Neuronal stem cell (in vitro differentiated cells): ENCODE results near the gene ZNF581.

Source experiments
- DNase-seq: peaks from one replicate; pipeline ENCODE4 v3.0.0-alpha.2; 2013; ENCODE audit warnings: low spot score
- H2AFZ ChIP-seq: one replicate; pipeline ENCODE4 v1.6.1; 2013; ENCODE audit warnings: mild to moderate bottlenecking, low read length, inconsistent platforms
- H2AK5ac ChIP-seq: 2 replicates; pipeline ENCODE4 v1.6.1; 2013; ENCODE audit warnings: low read depth, mild to moderate bottlenecking, inconsistent platforms, low read length, moderate library complexity, mixed read lengths
- H2BK120ac ChIP-seq: 2 replicates; pipeline ENCODE4 v1.6.1; 2013; ENCODE audit warnings: low read depth, mild to moderate bottlenecking, inconsistent platforms, low read length, moderate library complexity, mixed read lengths
- H2BK12ac ChIP-seq: one replicate; pipeline ENCODE4 v1.6.1; 2013; ENCODE audit warnings: low read length, inconsistent platforms
- H2BK15ac ChIP-seq: 2 replicates; pipeline ENCODE4 v1.6.1; 2013; ENCODE audit warnings: mild to moderate bottlenecking, low read length, inconsistent platforms, mixed read lengths
- H2BK5ac ChIP-seq: one replicate; pipeline ENCODE4 v1.6.1; 2013; ENCODE audit warnings: inconsistent platforms, mild to moderate bottlenecking, low read length, moderate library complexity
- H3K14ac ChIP-seq: one replicate; pipeline ENCODE4 v1.6.1; 2013; ENCODE audit warnings: low read length, inconsistent platforms
- H3K18ac ChIP-seq: 2 replicates; pipeline ENCODE4 v1.6.1; 2013; ENCODE audit warnings: low read length, inconsistent platforms
- H3K23ac ChIP-seq: 2 replicates; pipeline ENCODE4 v1.6.1; 2013; ENCODE audit warnings: low read depth, mild to moderate bottlenecking, mixed read lengths, low read length, inconsistent platforms; ENCODE audit not compliant: poor library complexity
- H3K27ac ChIP-seq: replicated peaks from 3 replicates; pipeline ENCODE4 v1.5.1; 2013; ENCODE audit warnings: low read length, inconsistent platforms
- H3K27me3 ChIP-seq, 3 experiments: 2 replicates each; pipeline ENCODE4 v1.6.1; 2013; ENCODE audit warnings: low read length in 3 of 3, mild to moderate bottlenecking in 2 of 3, inconsistent platforms in 1 of 3, low read depth in 1 of 3, mixed read lengths in 1 of 3, moderate library complexity in 1 of 3; ENCODE audit not compliant: control insufficient read depth in 3 of 3, insufficient read depth in 3 of 3
- H3K36me3 ChIP-seq, 2 donors: replicated peaks in 1 of 2; 2 replicates each; pipeline ENCODE4 v1.6.1; 2013; ENCODE audit warnings: low read length in 2 of 2; ENCODE audit not compliant: control insufficient read depth in 2 of 2, insufficient read depth in 2 of 2
- H3K4ac ChIP-seq: 2 replicates; pipeline ENCODE4 v1.6.1; 2013; ENCODE audit warnings: inconsistent platforms, mild to moderate bottlenecking, low read length, moderate library complexity
- H3K4me1 ChIP-seq, 2 donors: 1 replicate in 1 of 2; 2 replicates in 1 of 2; pipeline ENCODE4 v1.6.1; 2013; ENCODE audit warnings: low read length in 2 of 2, low read depth in 1 of 2; ENCODE audit not compliant: control insufficient read depth in 2 of 2, insufficient read depth in 1 of 2
- H3K4me2 ChIP-seq: one replicate; pipeline ENCODE4 v1.6.1; 2013; ENCODE audit warnings: mild to moderate bottlenecking, low read length, inconsistent platforms; ENCODE audit not compliant: insufficient read depth, poor library complexity, severe bottlenecking
- H3K4me3 ChIP-seq, 2 donors: 2 replicates each; pipeline ENCODE4 v1.5.1; 2013; ENCODE audit warnings: low read length in 2 of 2, mild to moderate bottlenecking in 2 of 2, inconsistent platforms in 1 of 2, moderate library complexity in 1 of 2
- H3K79me1 ChIP-seq: one replicate; pipeline ENCODE4 v1.6.1; 2013; ENCODE audit warnings: low read depth, mild to moderate bottlenecking, inconsistent platforms, low read length, moderate library complexity
- H3K9ac ChIP-seq: one replicate; pipeline ENCODE4 v1.6.1; 2013; ENCODE audit warnings: mild to moderate bottlenecking, low read depth, low read length, inconsistent platforms; ENCODE audit not compliant: poor library complexity
- H3K9me3 ChIP-seq, 2 donors: replicated peaks in 1 of 2; 2 replicates each; pipeline versions ENCODE3 to v1.6.1; 2013; ENCODE audit warnings: low read length in 2 of 2, mild to moderate bottlenecking in 2 of 2, inconsistent platforms in 1 of 2, low read depth in 1 of 2, mixed read lengths in 1 of 2, moderate library complexity in 1 of 2; ENCODE audit not compliant: control insufficient read depth in 2 of 2, insufficient read depth in 1 of 2
- H4K8ac ChIP-seq: one replicate; pipeline ENCODE4 v1.6.1; 2013; ENCODE audit warnings: low read depth, mild to moderate bottlenecking, inconsistent platforms, low read length, moderate library complexity
- H4K91ac ChIP-seq: one replicate; pipeline ENCODE4 v1.6.1; 2013; ENCODE audit warnings: low read length, low read depth, mild to moderate bottlenecking, inconsistent platforms; ENCODE audit not compliant: poor library complexity
- WGBS, 2 donors: extraction: QIAGEN DNeasy Blood & Tissue Kit; methylation state at CpG; one replicate each; pipeline ENCODE4 v1.1.7; 2013; ENCODE audit warnings: missing lambda C conversion rate in 2 of 2, mixed read lengths in 1 of 2; ENCODE audit not compliant: insufficient read length in 2 of 2, insufficient replicate concordance in 1 of 2; ENCODE audit errors: extremely low coverage in 2 of 2; 5-methylcytosine and 5-hydroxymethylcytosine counted together

Gene ZNF581

DNA sequence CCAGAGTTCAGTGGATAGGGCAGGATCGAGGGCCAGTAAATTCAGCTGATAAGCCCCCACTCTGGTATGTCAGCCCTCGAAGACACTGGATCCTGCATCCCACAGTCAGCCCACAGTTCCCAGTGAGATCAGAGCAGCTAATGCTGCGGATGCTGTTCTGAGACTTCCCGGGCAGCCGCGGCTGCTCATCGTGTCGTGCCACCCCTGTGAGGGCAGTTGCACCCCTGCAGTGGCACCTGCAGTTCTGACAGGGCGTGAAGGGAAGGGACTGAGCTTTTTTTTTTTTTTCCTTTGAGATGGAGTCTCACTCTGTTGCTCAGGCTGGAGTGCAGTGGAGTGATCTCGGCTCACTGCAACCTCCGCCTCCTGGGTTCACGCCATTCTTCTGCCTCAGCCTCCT lies 24.1 kb downstream of the ZNF581 start:
- no peak for DNase-seq
- H2BK5ac ChIP-seq = no peak overlapping the region
- H3K9me3 ChIP-seq = no peaks in the 10 kb centered on the region
- no peak overlapping the region for H2BK12ac ChIP-seq
- peaks cover 71 to 95% of the 10 kb centered on the region in 2 donors for H3K36me3 ChIP-seq
- H3K4me1 ChIP-seq = peaks cover 0 to 5% of the 10 kb centered on the region in 2 donors
- H3K27ac ChIP-seq = no peak overlapping the region
- no peaks in the 10 kb centered on the region for H3K27me3 ChIP-seq
- H3K23ac ChIP-seq = peak overlapping the region; percentile 55
- H3K4me2 ChIP-seq = no peak overlapping the region
- H3K18ac ChIP-seq = no peak overlapping the region
- no peak overlapping the region for H4K8ac ChIP-seq
- no peak overlapping the region for H3K4me3 ChIP-seq
- H3K79me1 ChIP-seq = peaks cover 56% of the 10 kb centered on the region
- H3K4ac ChIP-seq = no peak overlapping the region
- no peak overlapping the region for H2BK120ac ChIP-seq
- H4K91ac ChIP-seq = no peak overlapping the region
- no peak overlapping the region for H2AK5ac ChIP-seq
- no peak overlapping the region for H3K9ac ChIP-seq
- no peak overlapping the region for H3K14ac ChIP-seq
- no peak overlapping the region for H2BK15ac ChIP-seq
- no peak overlapping the region for H2AFZ ChIP-seq
- no CpG with 5 or more reads among the region's 12 CpGs for WGBS, 2 donors

DNA sequence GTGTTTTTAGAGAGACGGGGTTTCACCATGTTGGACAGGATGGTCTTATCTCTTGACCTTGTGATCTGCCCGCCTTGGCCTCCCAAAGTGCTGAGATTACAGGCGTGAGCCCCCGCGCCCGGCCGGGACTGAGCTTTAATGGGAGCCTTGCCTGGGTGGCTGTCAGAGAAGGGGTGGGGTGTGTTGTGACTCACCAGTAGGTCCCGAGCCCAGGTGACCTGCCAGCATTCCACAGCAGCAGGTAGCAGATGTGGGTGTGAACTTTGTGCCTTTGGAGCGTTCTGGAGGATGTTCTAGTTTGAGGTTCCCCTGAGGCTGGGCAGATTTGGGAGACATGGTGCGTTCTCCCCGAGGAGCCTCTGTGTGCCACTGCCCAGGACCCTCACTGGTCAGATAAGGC lies 24.5 kb downstream of the ZNF581 start:
- Histone ChIP-seq H3K14ac (no peak overlapping the region), H3K27ac (no peak overlapping the region), H4K91ac (no peak overlapping the region), H3K4me3 (no peak overlapping the region), H3K4me1 (peaks cover 0 to 5% of the 10 kb centered on the region in 2 donors), H3K9me3 (no peaks in the 10 kb centered on the region), H2AFZ (no peak overlapping the region), H3K79me1 (peaks cover 53% of the 10 kb centered on the region), H2BK120ac (no peak overlapping the region), H3K9ac (no peak overlapping the region), H2AK5ac (no peak overlapping the region), H2BK5ac (no peak overlapping the region), H3K23ac (no peak overlapping the region), H3K4me2 (no peak overlapping the region), H3K4ac (no peak overlapping the region), H2BK15ac (no peak overlapping the region), H3K36me3 (peaks cover 66 to 92% of the 10 kb centered on the region in 2 donors), H4K8ac (no peak overlapping the region), H3K27me3 (no peaks in the 10 kb centered on the region), H3K18ac (no peak overlapping the region), H2BK12ac (no peak overlapping the region)
- WGBS, 2 donors = no CpG with 5 or more reads among the region's 11 CpGs
- DNase-seq = no peak

DNA sequence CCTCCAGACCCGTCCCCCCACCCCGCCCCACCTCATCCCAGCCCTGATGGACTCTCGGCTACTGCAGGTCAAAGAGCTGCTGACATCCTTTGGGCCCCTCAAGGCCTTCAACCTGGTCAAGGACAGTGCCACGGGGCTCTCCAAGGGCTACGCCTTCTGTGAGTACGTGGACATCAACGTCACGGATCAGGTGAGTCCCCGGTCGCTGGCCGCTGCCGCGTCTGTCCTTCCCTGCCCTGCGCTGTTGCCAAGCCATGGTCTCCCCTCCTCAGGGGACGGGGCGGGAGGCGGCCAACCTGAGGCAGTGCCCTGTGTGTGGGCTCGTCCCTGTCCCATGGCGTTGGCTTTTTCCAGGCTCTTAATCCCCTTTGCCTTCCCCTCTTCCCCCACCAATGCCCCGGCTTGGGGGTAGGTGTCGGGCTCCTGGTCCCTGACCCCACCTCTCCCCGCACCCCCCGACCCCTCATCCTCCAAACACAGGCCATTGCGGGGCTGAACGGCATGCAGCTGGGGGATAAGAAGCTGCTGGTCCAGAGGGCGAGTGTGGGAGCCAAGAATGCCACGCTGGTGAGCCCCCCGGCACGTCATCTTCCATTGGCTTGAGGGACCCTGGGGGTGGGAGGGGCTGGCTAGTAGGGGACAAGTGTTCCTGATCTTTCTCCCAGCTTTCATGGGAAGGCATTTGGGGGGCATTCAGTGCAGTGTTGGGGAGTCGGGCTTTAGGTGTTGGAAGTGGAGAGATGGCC lies 25.3 kb downstream of the ZNF581 start:
- Histone ChIP-seq H2BK120ac (no peak overlapping the region), H4K8ac (no peak overlapping the region), H3K18ac (no peak overlapping the region), H3K14ac (no peak overlapping the region), H3K23ac (no peak overlapping the region), H2AK5ac (no peak overlapping the region), H3K27ac (no peak overlapping the region), H3K9ac (no peak overlapping the region), H2BK15ac (no peak overlapping the region), H3K9me3 (no peaks in the 10 kb centered on the region), H3K4me3 (no peak overlapping the region), H3K4me2 (no peak overlapping the region), H2BK12ac (no peak overlapping the region), H2BK5ac (no peak overlapping the region), H3K27me3 (no peaks in the 10 kb centered on the region), H3K36me3 (peaks cover 62 to 91% of the 10 kb centered on the region in 2 donors), H4K91ac (no peak overlapping the region), H3K4ac (no peak overlapping the region), H3K4me1 (peaks cover 5 to 6% of the 10 kb centered on the region in 2 donors), H2AFZ (no peak overlapping the region), H3K79me1 (peaks cover 47% of the 10 kb centered on the region)
- no peak for DNase-seq
- no CpG with 5 or more reads among the region's 30 CpGs for WGBS, 2 donors

DNA sequence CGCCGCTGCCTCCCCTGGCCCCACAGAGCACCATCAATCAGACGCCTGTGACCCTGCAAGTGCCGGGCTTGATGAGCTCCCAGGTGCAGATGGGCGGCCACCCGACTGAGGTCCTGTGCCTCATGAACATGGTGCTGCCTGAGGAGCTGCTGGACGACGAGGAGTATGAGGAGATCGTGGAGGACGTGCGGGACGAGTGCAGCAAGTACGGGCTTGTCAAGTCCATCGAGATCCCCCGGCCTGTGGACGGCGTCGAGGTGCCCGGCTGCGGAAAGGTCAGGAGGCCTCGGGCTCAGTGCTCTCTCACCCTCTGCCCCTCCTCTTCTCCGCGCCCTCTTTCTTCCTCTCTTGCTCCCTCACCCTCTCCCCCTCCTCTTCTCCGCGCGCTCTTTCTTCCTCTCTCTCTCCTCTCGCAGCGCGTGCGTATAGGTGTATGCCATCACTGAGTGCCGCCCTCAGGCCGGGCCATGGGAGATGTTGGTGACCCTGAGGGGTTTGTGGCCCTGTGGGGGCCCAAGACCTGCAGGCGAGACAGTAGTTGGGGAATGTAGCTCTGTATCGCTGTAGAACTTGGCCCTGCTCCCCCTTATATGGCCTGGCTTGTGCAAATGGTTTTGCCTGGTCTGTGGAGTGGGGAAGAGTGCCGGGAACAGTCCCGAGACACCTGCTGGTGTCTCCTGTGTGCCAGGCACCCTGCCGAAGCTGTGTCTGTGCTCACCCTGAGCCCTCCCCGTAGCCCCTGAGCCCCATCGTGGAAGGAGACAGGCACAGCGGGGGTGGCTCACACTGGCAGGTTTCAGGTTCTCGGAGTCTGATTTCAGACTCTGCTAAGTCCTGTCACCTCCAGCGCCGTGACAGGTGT lies 26.2 kb downstream of the ZNF581 start:
- H3K4me2 ChIP-seq = no peak overlapping the region
- H2BK5ac ChIP-seq = peak overlapping the region; percentile 11
- peaks cover 55 to 87% of the 10 kb centered on the region in 2 donors for H3K36me3 ChIP-seq
- peak overlapping the region; percentile 100 for H2BK12ac ChIP-seq
- peak overlapping the region; percentile 95 for H2AK5ac ChIP-seq
- H3K4me3 ChIP-seq = no peak overlapping the region
- no peak overlapping the region for H2AFZ ChIP-seq
- H3K27ac ChIP-seq = no peak overlapping the region
- H3K4ac ChIP-seq = no peak overlapping the region
- H3K23ac ChIP-seq = no peak overlapping the region
- no peak overlapping the region for H4K91ac ChIP-seq
- H4K8ac ChIP-seq = peak overlapping the region; percentile 82
- H3K14ac ChIP-seq = no peak overlapping the region
- peak overlapping the region; percentile 96 for H2BK120ac ChIP-seq
- H3K79me1 ChIP-seq = peaks cover 39% of the 10 kb centered on the region
- H3K9me3 ChIP-seq = no peaks in the 10 kb centered on the region
- no CpG with 5 or more reads among the region's 43 CpGs for WGBS, 2 donors
- DNase-seq = no peak
- no peak overlapping the region for H3K18ac ChIP-seq
- peak overlapping the region; percentile 89 for H2BK15ac ChIP-seq
- H3K27me3 ChIP-seq = no peaks in the 10 kb centered on the region
- peak overlapping the region; percentile 70 for H3K9ac ChIP-seq
- H3K4me1 ChIP-seq = peaks cover 5 to 10% of the 10 kb centered on the region in 2 donors
